OCI-LY7 (cell line): Measurements from ENCODE around the gene TRERF1. TPM values are rescaled to one million over a fixed set of nuclear protein-coding genes. Genes with fewer than 3 reads are reported as not detected.

Source experiments
- total RNA-seq, 2 experiments: library from RNA; depleted of rRNA in 1 of 2; stranded (reverse); fragments of >200 nt in 1 of 2; shearing (Covaris generic) in 1 of 2; gene quantifications; 2 replicates each; pipeline ENCODE4 v1.2.3, GENCODE V29; 2014 to 2022

The TRERF1 gene
- total RNA-seq, 2 experiments from 2014 or later: 5.7 to 12.9 TPM

Other genes starting within 250 kb of the TRERF1 start
- gene MRPS10, start 234.1 kb downstream of the TRERF1 start, total RNA-seq (2014; rRNA removed; shearing (Covaris generic)): 25.1 and 25.8 TPM in 2 replicates
- 44.6 and 45.0 TPM in 2 replicates for gene MRPS10, start 234.1 kb downstream of the TRERF1 start, total RNA-seq (2022)
- 16.6 and 17.1 TPM in 2 replicates for gene UBR2, start 112.1 kb upstream of the TRERF1 start, total RNA-seq (2014; rRNA removed; shearing (Covaris generic))
- gene UBR2, start 112.1 kb upstream of the TRERF1 start, total RNA-seq (2022): 23.8 and 26.7 TPM in 2 replicates